Spinal cord (tissue), 10 donors: Measurements from ENCODE around the gene FAM219A. TPM values are rescaled to one million over a fixed set of nuclear protein-coding genes. Genes with fewer than 3 reads are reported as not detected.
"Not testable (repeated sequence)": the region's sequence is repeated elsewhere in the genome, so short reads cannot be mapped to it uniquely, and the experiment has no call there.

Source experiments
- DNase-seq, 6 donors: peaks; one replicate each; pipeline versions ENCODE4 v3.0.0 to v3.0.0-alpha.2; 2013 to 2015; ENCODE audit warnings: low spot score in 6 of 6, low read depth in 4 of 6
- H3K27ac ChIP-seq: one replicate; pipeline ENCODE4 v1.5.1; 2013; ENCODE audit warnings: low read depth, low read length, control low read depth
- H3K27me3 ChIP-seq: one replicate; pipeline ENCODE4 v1.6.1; 2013; ENCODE audit warnings: low read length; ENCODE audit not compliant: control insufficient read depth, insufficient read depth
- H3K36me3 ChIP-seq: one replicate; pipeline ENCODE4 v1.6.1; 2013; ENCODE audit warnings: low read length; ENCODE audit not compliant: control insufficient read depth, insufficient read depth
- H3K4me1 ChIP-seq: one replicate; pipeline ENCODE4 v1.6.1; 2013; ENCODE audit warnings: low read length; ENCODE audit not compliant: control insufficient read depth, insufficient read depth
- H3K4me3 ChIP-seq: one replicate; pipeline ENCODE4 v1.5.1; 2013; ENCODE audit warnings: low read depth, low read length, control low read depth
- H3K9me3 ChIP-seq: one replicate; pipeline ENCODE4 v1.6.1; 2013; ENCODE audit warnings: low read length; ENCODE audit not compliant: control insufficient read depth, insufficient read depth
- WGBS: methylation state at CpG from one replicate; pipeline ENCODE4 v1.1.5; 2013; ENCODE audit warnings: missing lambda C conversion rate; ENCODE audit not compliant: insufficient coverage; 5-methylcytosine and 5-hydroxymethylcytosine counted together
- polyA plus RNA-seq, 2 donors: library from polyadenylated mRNA; unstranded; fragments of 120-200 nt; gene quantifications; one replicate each; pipeline ENCODE4 v1.2.1, GENCODE V29; 2013; ENCODE audit not compliant: insufficient read length in 2 of 2
- total RNA-seq, 2 donors: library from RNA; depleted of rRNA in 1 of 2; stranded (reverse); fragments of 120-200 nt in 1 of 2; fragments of >200 nt in 1 of 2; gene quantifications; one replicate each; pipeline versions ENCODE4 v1.2.3 to v1.2.4, GENCODE V29; 2013 to 2014
- donor health status: healthy.

Gene FAM219A
- total and polyA plus RNA-seq, 4 donors = 18.1 to 83.9 (median 51.2) TPM

GRCh38 chr9:34490360-34490759 lies 32.0 kb upstream of the FAM219A start:
- Histone ChIP-seq H3K27ac (no peak overlapping the region), H3K36me3 (no peaks in the 10 kb centered on the region), H3K4me3 (no peak overlapping the region), H3K4me1 (no peaks in the 10 kb centered on the region), H3K27me3 (no peaks in the 10 kb centered on the region), H3K9me3 (no peaks in the 10 kb centered on the region)
- DNase-seq = no peak
- 88% methylated on average over 1 of the region's 1 CpG for WGBS

- Histone ChIP-seq H3K36me3 (no peaks in the 10 kb centered on the region), H3K27me3 (no peaks in the 10 kb centered on the region), H3K4me3 (no peak overlapping the region), H3K27ac (no peak overlapping the region), H3K9me3 (no peaks in the 10 kb centered on the region), H3K4me1 (no peaks in the 10 kb centered on the region)
- WGBS = no CpG with 5 or more reads among the region's 3 CpGs
- no peak for DNase-seq
These were observed 28.2 kb upstream of the FAM219A start for GRCh38 chr9:34486572-34486971.

- Histone ChIP-seq H3K36me3 (no peaks in the 10 kb centered on the region), H3K27me3 (no peaks in the 10 kb centered on the region), H3K9me3 (no peaks in the 10 kb centered on the region), H3K27ac (no peak overlapping the region), H3K4me1 (no peaks in the 10 kb centered on the region), H3K4me3 (no peak overlapping the region)
- no CpG with 5 or more reads among the region's 6 CpGs for WGBS
- no peak for DNase-seq
These were observed 27.5 kb upstream of the FAM219A start for GRCh38 chr9:34485822-34486221.

- Histone ChIP-seq H3K9me3 (no peaks in the 10 kb centered on the region), H3K36me3 (no peaks in the 10 kb centered on the region), H3K27ac (no peak overlapping the region), H3K4me3 (no peak overlapping the region), H3K27me3 (no peaks in the 10 kb centered on the region), H3K4me1 (peaks cover 3% of the 10 kb centered on the region)
- DNase-seq = no peak
These were observed 26.3 kb upstream of the FAM219A start for GRCh38 chr9:34484678-34485077.

GRCh38 chr9:34482746-34483145 lies 24.4 kb upstream of the FAM219A start:
- H3K36me3 ChIP-seq, H3K4me1 ChIP-seq, H3K4me3 ChIP-seq, DNase-seq, H3K27ac ChIP-seq, H3K9me3 ChIP-seq, H3K27me3 ChIP-seq: not testable (repeated sequence)
- 96% methylated on average over 8 of the region's 27 CpGs for WGBS

- H3K9me3 ChIP-seq, DNase-seq, H3K4me3 ChIP-seq, H3K4me1 ChIP-seq, H3K36me3 ChIP-seq, H3K27ac ChIP-seq, H3K27me3 ChIP-seq: not testable (repeated sequence)
- WGBS = 70% methylated on average over 7 of the region's 13 CpGs
These were observed 23.2 kb upstream of the FAM219A start for GRCh38 chr9:34481620-34482019.

- Histone ChIP-seq H3K9me3 (no peaks in the 10 kb centered on the region), H3K27ac (no peak overlapping the region), H3K36me3 (no peaks in the 10 kb centered on the region), H3K4me1 (peaks cover 3% of the 10 kb centered on the region), H3K27me3 (no peaks in the 10 kb centered on the region), H3K4me3 (no peak overlapping the region)
- 0% methylated on average over 1 of the region's 5 CpGs for WGBS
- peak in 2 of 6 donors; percentile 65 to 68 for DNase-seq
These were observed 21.1 kb upstream of the FAM219A start for GRCh38 chr9:34479431-34479866.

- Histone ChIP-seq H3K27ac (no peak overlapping the region), H3K27me3 (no peaks in the 10 kb centered on the region), H3K9me3 (no peaks in the 10 kb centered on the region), H3K36me3 (no peaks in the 10 kb centered on the region), H3K4me1 (peaks cover 3% of the 10 kb centered on the region), H3K4me3 (no peak overlapping the region)
- DNase-seq = no peak
- WGBS = no CpG with 5 or more reads among the region's 1 CpG
These were observed 19.2 kb upstream of the FAM219A start for GRCh38 chr9:34477541-34477940.

- WGBS = 70% methylated on average over 3 of the region's 3 CpGs
- no peak overlapping the region for H3K27ac ChIP-seq
- H3K4me3 ChIP-seq = no peak overlapping the region
- H3K9me3 ChIP-seq = no peaks in the 10 kb centered on the region
- no peaks in the 10 kb centered on the region for H3K36me3 ChIP-seq
- DNase-seq = peak in 1 of 6 donors; percentile 58
- H3K4me1 ChIP-seq = peaks cover 3% of the 10 kb centered on the region
- no peaks in the 10 kb centered on the region for H3K27me3 ChIP-seq
These were observed 16.7 kb upstream of the FAM219A start for GRCh38 chr9:34475097-34475496.

- Histone ChIP-seq H3K4me3 (no peak overlapping the region), H3K4me1 (no peaks in the 10 kb centered on the region), H3K9me3 (no peaks in the 10 kb centered on the region), H3K27ac (no peak overlapping the region), H3K36me3 (no peaks in the 10 kb centered on the region), H3K27me3 (no peaks in the 10 kb centered on the region)
- WGBS = 9% methylated on average over 1 of the region's 1 CpG
- peak in 1 of 6 donors; percentile 25 for DNase-seq
These were observed 7.1 kb upstream of the FAM219A start for GRCh38 chr9:34465468-34465867.
